Astrocyte (in vitro differentiated cells and primary cell): ENCODE results near the gene LRRC7. TPM values are rescaled to one million over a fixed set of nuclear protein-coding genes. Genes with fewer than 3 reads are reported as not detected.

Experiments used
- DNase-seq: peaks from one replicate; pipeline ENCODE4 v3.0.0-alpha.2; 2010; ENCODE audit warnings: low read depth
- FAIRE-seq: peaks from 2 replicates; lab custom pipeline; 2011; peaks lifted over from hg19 to GRCh38; lab: Jason Lieb, UNC
- H2AFZ ChIP-seq: 2 replicates; pipeline ENCODE4 v1.6.0; 2012; ENCODE audit warnings: low read depth, low read length, inconsistent platforms
- H3K27ac ChIP-seq: 2 replicates; pipeline ENCODE4 v1.5.1; 2011; ENCODE audit warnings: low read depth, low read length, inconsistent platforms
- H3K27me3 ChIP-seq: 2 replicates; pipeline ENCODE4 v1.6.0; 2011; ENCODE audit warnings: low read length, inconsistent platforms; ENCODE audit not compliant: insufficient read depth
- H3K36me3 ChIP-seq: 2 replicates; pipeline ENCODE4 v1.5.1; 2011; ENCODE audit warnings: low read length, inconsistent platforms; ENCODE audit not compliant: insufficient read depth
- H3K4me1 ChIP-seq: 2 replicates; pipeline ENCODE4 v1.5.1; 2011; ENCODE audit warnings: low read length, inconsistent platforms; ENCODE audit not compliant: insufficient read depth
- H3K4me2 ChIP-seq: 2 replicates; pipeline ENCODE4 v1.6.0; 2012; ENCODE audit warnings: low read length, inconsistent platforms
- H3K4me3 ChIP-seq: 2 replicates; pipeline ENCODE4 v1.5.1; 2011; ENCODE audit warnings: low read depth, mild to moderate bottlenecking, low read length, inconsistent platforms; ENCODE audit not compliant: insufficient read depth
- H3K79me2 ChIP-seq: 2 replicates; pipeline ENCODE4 v1.6.0; 2012; ENCODE audit warnings: mild to moderate bottlenecking, low read length, inconsistent platforms; ENCODE audit not compliant: insufficient read depth
- H3K9ac ChIP-seq: 2 replicates; pipeline ENCODE4 v1.6.0; 2012; ENCODE audit warnings: mild to moderate bottlenecking, low read length, inconsistent platforms
- H3K9me3 ChIP-seq: 2 replicates; pipeline ENCODE4 v1.5.1; 2012; ENCODE audit warnings: low read depth, mild to moderate bottlenecking, low read length, inconsistent platforms; ENCODE audit not compliant: insufficient read depth
- H4K20me1 ChIP-seq: 2 replicates; pipeline ENCODE4 v1.6.0; 2012; ENCODE audit warnings: low read length, inconsistent platforms; ENCODE audit not compliant: insufficient read depth
- H3K27ac Mint-ChIP-seq: one replicate; pipeline ENCODE4 v1.8.0; 2021; ENCODE audit warnings: mild to moderate bottlenecking, mixed read lengths; ENCODE audit not compliant: unreplicated experiment
- H3K27me3 Mint-ChIP-seq: one replicate; pipeline ENCODE4 v1.8.0; 2021; ENCODE audit warnings: low read depth, mixed read lengths; ENCODE audit not compliant: unreplicated experiment
- H3K36me3 Mint-ChIP-seq: one replicate; pipeline ENCODE4 v1.8.0; 2021; ENCODE audit warnings: low read depth, mixed read lengths; ENCODE audit not compliant: unreplicated experiment
- H3K4me1 Mint-ChIP-seq: one replicate; pipeline ENCODE4 v1.8.0; 2021; ENCODE audit warnings: low read depth, mixed read lengths; ENCODE audit not compliant: unreplicated experiment
- H3K4me3 Mint-ChIP-seq: one replicate; pipeline ENCODE4 v1.8.0; 2021; ENCODE audit warnings: mild to moderate bottlenecking, moderate library complexity, mixed read lengths; ENCODE audit not compliant: unreplicated experiment
- H3K9me3 Mint-ChIP-seq: one replicate; pipeline ENCODE4 v1.8.0; 2021; ENCODE audit warnings: mild to moderate bottlenecking, mixed read lengths; ENCODE audit not compliant: unreplicated experiment
- CTCF ChIP-seq: IDR thresholded peaks from 2 replicates; pipeline ENCODE4 v1.5.1; 2011; ENCODE audit warnings: low read depth, mild to moderate bottlenecking, inconsistent platforms, low read length, moderate library complexity; ENCODE audit not compliant: insufficient read depth
- EZH2 ChIP-seq: IDR thresholded peaks from 2 replicates; pipeline ENCODE4 v1.6.1; 2012; ENCODE audit warnings: mild to moderate bottlenecking, low read length, inconsistent platforms; ENCODE audit not compliant: insufficient read depth
- total RNA-seq: library from RNA; stranded (reverse); gene quantifications from 2 replicates; pipeline ENCODE4 v1.2.1, GENCODE V29; 2021

LRRC7 gene
- total RNA-seq, 1 donor from 2014 or later = 0.27 TPM

- FAIRE-seq = no peak
- H3K27ac Mint-ChIP-seq = no peak overlapping the region
- H3K27ac ChIP-seq = no peak overlapping the region
- DNase-seq = no peak
- TF ChIP-seq CTCF = no peak
- TF ChIP-seq EZH2 = no peak
- no peaks in the 10 kb centered on the region for H3K27me3 ChIP-seq
- H3K9me3 Mint-ChIP-seq = no peaks in the 10 kb centered on the region
- no peak overlapping the region for H3K4me3 Mint-ChIP-seq
- no peaks in the 10 kb centered on the region for H4K20me1 ChIP-seq
- H3K4me1 ChIP-seq = no peaks in the 10 kb centered on the region
- no peaks in the 10 kb centered on the region for H3K79me2 ChIP-seq
- H3K4me1 Mint-ChIP-seq = peaks cover 4% of the 10 kb centered on the region
- no peaks in the 10 kb centered on the region for H3K36me3 Mint-ChIP-seq
- no peak overlapping the region for H3K4me3 ChIP-seq
- no peak overlapping the region for H3K9ac ChIP-seq
- no peak overlapping the region for H2AFZ ChIP-seq
- H3K9me3 ChIP-seq = no peaks in the 10 kb centered on the region
- no peaks in the 10 kb centered on the region for H3K36me3 ChIP-seq
- H3K27me3 Mint-ChIP-seq = no peaks in the 10 kb centered on the region
- no peak overlapping the region for H3K4me2 ChIP-seq
These were observed 588.9 kb downstream of the LRRC7 start for GRCh38 chr1:70156529-70157120.

- no peaks in the 10 kb centered on the region for H3K9me3 Mint-ChIP-seq
- no peak overlapping the region for H3K9ac ChIP-seq
- peaks cover 4% of the 10 kb centered on the region for H3K36me3 Mint-ChIP-seq
- H3K27ac Mint-ChIP-seq = no peak overlapping the region
- peaks cover 2% of the 10 kb centered on the region for H3K4me1 Mint-ChIP-seq
- no peaks in the 10 kb centered on the region for H3K9me3 ChIP-seq
- H3K27me3 Mint-ChIP-seq = no peaks in the 10 kb centered on the region
- H3K4me3 ChIP-seq = no peak overlapping the region
- no peak overlapping the region for H3K27ac ChIP-seq
- no peak for DNase-seq
- FAIRE-seq = no peak
- H2AFZ ChIP-seq = no peak overlapping the region
- no peaks in the 10 kb centered on the region for H3K36me3 ChIP-seq
- H3K4me1 ChIP-seq = no peaks in the 10 kb centered on the region
- H3K4me2 ChIP-seq = no peak overlapping the region
- no peaks in the 10 kb centered on the region for H3K79me2 ChIP-seq
- H3K4me3 Mint-ChIP-seq = no peak overlapping the region
- no peaks in the 10 kb centered on the region for H3K27me3 ChIP-seq
- H4K20me1 ChIP-seq = no peaks in the 10 kb centered on the region
- TF ChIP-seq CTCF (no peak), EZH2 (no peak)
These were observed 596.6 kb downstream of the LRRC7 start for GRCh38 chr1:70164350-70164749.

GRCh38 chr1:70168283-70168682 lies 600.6 kb downstream of the LRRC7 start:
- Histone ChIP-seq H2AFZ (no peak overlapping the region), H3K4me3 (no peak overlapping the region), H3K27me3 (no peaks in the 10 kb centered on the region), H3K4me2 (no peak overlapping the region), H3K27ac (no peak overlapping the region), H3K9ac (no peak overlapping the region), H4K20me1 (peaks cover 3% of the 10 kb centered on the region), H3K79me2 (no peaks in the 10 kb centered on the region), H3K36me3 (no peaks in the 10 kb centered on the region), H3K4me1 (no peaks in the 10 kb centered on the region), H3K9me3 (no peaks in the 10 kb centered on the region)
- DNase-seq = no peak
- TF ChIP-seq EZH2 (no peak), CTCF (no peak)
- Mint-ChIP-seq H3K27ac (no peak overlapping the region), H3K27me3 (no peaks in the 10 kb centered on the region), H3K4me1 (peaks cover 2% of the 10 kb centered on the region), H3K9me3 (no peaks in the 10 kb centered on the region), H3K36me3 (peaks cover 2% of the 10 kb centered on the region), H3K4me3 (no peak overlapping the region)
- FAIRE-seq = no peak
